ENCODE data around the gene TTI1.

TTI1 gene

GRCh38 chr20:37995856-37996605, 37.2 kb downstream of the TTI1 start:
- TF ChIP-seq CTCF (IDR thresholded peaks at IDR 0.05; ENCODE audit: low read length) (no peak), EZH2 (IDR thresholded peaks at IDR 0.05; ENCODE audit: borderline replicate concordance, low read length) (no peak)
- peaks cover 77% of the 10 kb centered on the region for H3K36me3 ChIP-seq (ENCODE audit: insufficient read depth, low read length)

GRCh38 chr20:37994512-37994911, 38.7 kb downstream of the TTI1 start:
- Histone ChIP-seq H3K9me2 (ENCODE audit: low read depth, low read length) (no peaks in the 10 kb centered on the region), H3K79me2 (ENCODE audit: insufficient read depth, low read length) (no peaks in the 10 kb centered on the region), H3K4me2 (ENCODE audit: low read length) (no peak overlapping the region), H3K36me3 (ENCODE audit: insufficient read depth, low read length) (peaks cover 63% of the 10 kb centered on the region), H2AFZ (ENCODE audit: low read length) (no peak overlapping the region), H3K4me3 (ENCODE audit: low read depth, low read length, poor library complexity, severe bottlenecking) (no peak overlapping the region), H3K9ac (ENCODE audit: low read length) (no peak overlapping the region), H3K27ac (ENCODE audit: low read depth, low read length, poor library complexity, severe bottlenecking) (no peak overlapping the region), H3K27me3 (ENCODE audit: insufficient read depth, low read length) (no peaks in the 10 kb centered on the region), H3F3A (ENCODE audit: insufficient read depth, low read length) (no peaks in the 10 kb centered on the region), H3K4me1 (ENCODE audit: insufficient read depth, low read length, severe bottlenecking) (peaks cover 24% of the 10 kb centered on the region), H3K9me3 (ENCODE audit: low read length) (no peaks in the 10 kb centered on the region), H4K20me1 (ENCODE audit: insufficient read depth, low read length) (no peaks in the 10 kb centered on the region)
- no peak for TF ChIP-seq EZH2 (IDR thresholded peaks at IDR 0.05; ENCODE audit: borderline replicate concordance, low read length)
- TF ChIP-seq CTCF (IDR thresholded peaks at IDR 0.05; ENCODE audit: low read length) = no peak

More at GRCh38 chr20:37995856-37996605, 37.2 kb downstream of the TTI1 start:
- H3K4me1 ChIP-seq (ENCODE audit: insufficient read depth, low read length, severe bottlenecking) = peaks cover 9% of the 10 kb centered on the region
- no peak overlapping the region for H3K4me2 ChIP-seq (ENCODE audit: low read length)
- H3K9me3 ChIP-seq (ENCODE audit: low read length) = no peaks in the 10 kb centered on the region
- H3K79me2 ChIP-seq (ENCODE audit: insufficient read depth, low read length) = no peaks in the 10 kb centered on the region
- H3K27me3 ChIP-seq (ENCODE audit: insufficient read depth, low read length) = no peaks in the 10 kb centered on the region
- no peak overlapping the region for H3K27ac ChIP-seq (ENCODE audit: low read depth, low read length, poor library complexity, severe bottlenecking)
- no peak overlapping the region for H3K4me3 ChIP-seq (ENCODE audit: low read depth, low read length, poor library complexity, severe bottlenecking)
- H3K9me2 ChIP-seq (ENCODE audit: low read depth, low read length) = no peaks in the 10 kb centered on the region
- H4K20me1 ChIP-seq (ENCODE audit: insufficient read depth, low read length) = no peaks in the 10 kb centered on the region
- H3K9ac ChIP-seq (ENCODE audit: low read length) = no peak overlapping the region
- H3F3A ChIP-seq (ENCODE audit: insufficient read depth, low read length) = no peaks in the 10 kb centered on the region
- H2AFZ ChIP-seq (ENCODE audit: low read length) = no peak overlapping the region

GRCh38 chr20:37992802-37993409, 40.4 kb downstream of the TTI1 start:
- no peaks in the 10 kb centered on the region for H4K20me1 ChIP-seq (ENCODE audit: insufficient read depth, low read length)
- H2AFZ ChIP-seq (ENCODE audit: low read length) = no peak overlapping the region
- H3K27ac ChIP-seq (ENCODE audit: low read depth, low read length, poor library complexity, severe bottlenecking) = no peak overlapping the region
- TF ChIP-seq EZH2 (IDR thresholded peaks at IDR 0.05; ENCODE audit: borderline replicate concordance, low read length) = no peak
- TF ChIP-seq CTCF (IDR thresholded peaks at IDR 0.05; ENCODE audit: low read length) = peak; percentile 68
- H3K79me2 ChIP-seq (ENCODE audit: insufficient read depth, low read length) = no peaks in the 10 kb centered on the region
- no peak overlapping the region for H3K4me2 ChIP-seq (ENCODE audit: low read length)
- H3K4me1 ChIP-seq (ENCODE audit: insufficient read depth, low read length, severe bottlenecking) = peaks cover 27% of the 10 kb centered on the region
- no peak overlapping the region for H3K9ac ChIP-seq (ENCODE audit: low read length)
- H3K4me3 ChIP-seq (ENCODE audit: low read depth, low read length, poor library complexity, severe bottlenecking) = no peak overlapping the region
- no peaks in the 10 kb centered on the region for H3K9me2 ChIP-seq (ENCODE audit: low read depth, low read length)
- H3K9me3 ChIP-seq (ENCODE audit: low read length) = no peaks in the 10 kb centered on the region
- H3F3A ChIP-seq (ENCODE audit: insufficient read depth, low read length) = no peaks in the 10 kb centered on the region
- H3K27me3 ChIP-seq (ENCODE audit: insufficient read depth, low read length) = no peaks in the 10 kb centered on the region
- H3K36me3 ChIP-seq (ENCODE audit: insufficient read depth, low read length) = peaks cover 64% of the 10 kb centered on the region
